Mucosa of rectum (tissue), 2 donors: ENCODE results near the gene TBL2.
"Not testable (repeated sequence)": the region's sequence is repeated elsewhere in the genome, so short reads cannot be mapped to it uniquely, and the experiment has no call there.

Experiments used
- H3K27ac ChIP-seq, 2 donors: one replicate each; pipeline ENCODE4 v1.7.0; 2013; ENCODE audit warnings: inconsistent platforms in 2 of 2, low read depth in 2 of 2, low read length in 2 of 2
- H3K27me3 ChIP-seq, 2 donors: one replicate each; pipeline ENCODE4 v1.7.0; 2013; ENCODE audit warnings: low read length in 2 of 2; ENCODE audit not compliant: control insufficient read depth in 2 of 2, insufficient read depth in 2 of 2
- H3K36me3 ChIP-seq, 2 donors: one replicate each; pipeline ENCODE4 v1.7.0; 2013; ENCODE audit warnings: low read length in 2 of 2; ENCODE audit not compliant: control insufficient read depth in 2 of 2, insufficient read depth in 2 of 2
- H3K4me1 ChIP-seq, 2 donors: one replicate each; pipeline ENCODE4 v1.7.0; 2013; ENCODE audit warnings: low read length in 2 of 2, mild to moderate bottlenecking in 1 of 2; ENCODE audit not compliant: control insufficient read depth in 2 of 2, insufficient read depth in 2 of 2
- H3K4me3 ChIP-seq, 2 donors: one replicate each; pipeline ENCODE4 v1.7.0; 2013; ENCODE audit warnings: low read length in 2 of 2
- H3K9ac ChIP-seq, 2 donors: one replicate each; pipeline ENCODE4 v1.7.0; 2013; ENCODE audit warnings: low read length in 2 of 2, low read depth in 1 of 2, mild to moderate bottlenecking in 1 of 2
- H3K9me3 ChIP-seq, 2 donors: one replicate each; pipeline ENCODE4 v1.7.0; 2013; ENCODE audit warnings: low read length in 2 of 2; ENCODE audit not compliant: control insufficient read depth in 2 of 2
- donor health status: healthy.
- donor health status: Normal muscosa, but diverticular disease.

The TBL2 gene

GRCh38 chr7:73578342-73579128 is at the start of gene TBL2:
Gene TBL2, minus strand, starts transcription at chr7:73578579. Its CDS starts 30 bp downstream, at chr7:73578549.
- Histone ChIP-seq H3K36me3 (peaks cover 10 to 12% of the 10 kb centered on the region in 2 donors), H3K4me3 (peak within 1 kb of the TSS; percentile 91 to 93), H3K27me3 (no peaks in the 10 kb centered on the region), H3K4me1 (peaks cover 9 to 11% of the 10 kb centered on the region in 2 donors), H3K9me3 (no peaks in the 10 kb centered on the region), H3K27ac (peak within 1 kb of the TSS; percentile 91 to 93), H3K9ac (peak within 1 kb of the TSS; percentile 90 to 92)

- no peaks in the 10 kb centered on the region for H3K36me3 ChIP-seq
- no peak overlapping the region for H3K27ac ChIP-seq
- H3K4me3 ChIP-seq, result no peak overlapping the region
- H3K4me1 ChIP-seq, result peaks cover 8 to 12% of the 10 kb centered on the region in 2 donors
- H3K9ac ChIP-seq, result no peak overlapping the region
- no peaks in the 10 kb centered on the region for H3K9me3 ChIP-seq
- peaks cover 24 to 27% of the 10 kb centered on the region in 2 donors for H3K27me3 ChIP-seq
These were observed 48.4 kb upstream of the TBL2 start for GRCh38 chr7:73626814-73627213.

GRCh38 chr7:73625276-73625675 is 46.9 kb upstream of the TBL2 start:
- Histone ChIP-seq H3K4me3 (no peak overlapping the region), H3K27ac (no peak overlapping the region), H3K9ac (no peak overlapping the region), H3K27me3 (peaks cover 24 to 27% of the 10 kb centered on the region in 2 donors), H3K9me3 (no peaks in the 10 kb centered on the region), H3K36me3 (no peaks in the 10 kb centered on the region), H3K4me1 (peaks cover 8 to 12% of the 10 kb centered on the region in 2 donors)

GRCh38 chr7:73624669-73625001 is 46.3 kb upstream of the TBL2 start:
- H3K36me3 ChIP-seq, result no peaks in the 10 kb centered on the region
- H3K4me3 ChIP-seq, result no peak overlapping the region
- H3K4me1 ChIP-seq, result peaks cover 8 to 12% of the 10 kb centered on the region in 2 donors
- H3K27ac ChIP-seq, result no peak overlapping the region
- no peaks in the 10 kb centered on the region for H3K9me3 ChIP-seq
- no peak overlapping the region for H3K9ac ChIP-seq
- H3K27me3 ChIP-seq, result peaks cover 24 to 27% of the 10 kb centered on the region in 2 donors

GRCh38 chr7:73623798-73624668 is 45.7 kb upstream of the TBL2 start, which contains the start of gene MLXIPL:
Gene MLXIPL, minus strand, starts transcription at chr7:73624522. Its CDS starts 30 bp downstream, at chr7:73624492.
- no peaks in the 10 kb centered on the region for H3K36me3 ChIP-seq
- H3K4me1 ChIP-seq, result peaks cover 8 to 12% of the 10 kb centered on the region in 2 donors
- no peaks in the 10 kb centered on the region for H3K9me3 ChIP-seq
- H3K4me3 ChIP-seq, result peak within 1 kb of the TSS; percentile 52 to 61
- H3K27me3 ChIP-seq, result peaks cover 24 to 27% of the 10 kb centered on the region in 2 donors
- H3K9ac ChIP-seq, result peak within 1 kb of the TSS; percentile 56 to 71
- H3K27ac ChIP-seq, result no peak within 1 kb of the TSS

- peaks cover 8 to 12% of the 10 kb centered on the region in 2 donors for H3K4me1 ChIP-seq
- no peaks in the 10 kb centered on the region for H3K36me3 ChIP-seq
- peak overlapping the region in 1 of 2 donors; percentile 31 for H3K9ac ChIP-seq
- H3K27me3 ChIP-seq, result peaks cover 24% of the 10 kb centered on the region in 2 donors
- H3K27ac ChIP-seq, result no peak overlapping the region
- peak overlapping the region; percentile 52 to 61 for H3K4me3 ChIP-seq
- H3K9me3 ChIP-seq, result no peaks in the 10 kb centered on the region
These were observed 44.8 kb upstream of the TBL2 start for GRCh38 chr7:73622909-73623797.

GRCh38 chr7:73622527-73622908 is 44.1 kb upstream of the TBL2 start:
- peak overlapping the region; percentile 52 to 61 for H3K4me3 ChIP-seq
- H3K36me3 ChIP-seq, result no peaks in the 10 kb centered on the region
- no peak overlapping the region for H3K9ac ChIP-seq
- peaks cover 19 to 21% of the 10 kb centered on the region in 2 donors for H3K27me3 ChIP-seq
- H3K4me1 ChIP-seq, result peaks cover 8 to 12% of the 10 kb centered on the region in 2 donors
- H3K27ac ChIP-seq, result no peak overlapping the region
- no peaks in the 10 kb centered on the region for H3K9me3 ChIP-seq

- peaks cover 15 to 18% of the 10 kb centered on the region in 2 donors for H3K27me3 ChIP-seq
These were observed 43.0 kb upstream of the TBL2 start for GRCh38 chr7:73621168-73622063.

GRCh38 chr7:73619394-73619793 is 41.0 kb upstream of the TBL2 start:
- not testable (repeated sequence) for H3K27ac ChIP-seq, H3K9me3 ChIP-seq, H3K36me3 ChIP-seq, H3K4me3 ChIP-seq, H3K9ac ChIP-seq
- peaks cover 7 to 16% of the 10 kb centered on the region in 2 donors for H3K27me3 ChIP-seq
- peaks cover 8 to 14% of the 10 kb centered on the region in 2 donors for H3K4me1 ChIP-seq

More at GRCh38 chr7:73621168-73622063, 43.0 kb upstream of the TBL2 start:
- H3K36me3 ChIP-seq, result no peaks in the 10 kb centered on the region
- H3K9me3 ChIP-seq, result no peaks in the 10 kb centered on the region
- no peak overlapping the region for H3K27ac ChIP-seq
- H3K4me3 ChIP-seq, result no peak overlapping the region
- peaks cover 8 to 12% of the 10 kb centered on the region in 2 donors for H3K4me1 ChIP-seq
- H3K9ac ChIP-seq, result no peak overlapping the region
